Activated CD8-positive, alpha-beta T cell treated with anti-CD3 and anti-CD28 coated beads for 36 hours (primary cell): ENCODE data around the gene HTR6. TPM values are rescaled to one million over a fixed set of nuclear protein-coding genes. Genes with fewer than 3 reads are reported as not detected.

Experiments
- ATAC-seq: fragments of 200-7000 bp; cut with Tn5 transposase; one replicate; pipeline ENCODE4 v1.10.0; 2021; ENCODE audit warnings: mild to moderate bottlenecking, moderate library complexity
- CTCF ChIA-PET: fragments of 350-600 bp; sonication (Branson Sonifier 250); formaldehyde crosslinking; loops from one replicate; lab custom pipeline; 2021; ENCODE audit warnings: antibody characterized with exemption; lab: Charles Lee
- POLR2A ChIA-PET: fragments of 350-600 bp; sonication (Branson Sonifier 250); formaldehyde crosslinking; loops from one replicate; lab custom pipeline; 2021; ENCODE audit warnings: antibody characterized with exemption; lab: Charles Lee
- DNase-seq: peaks from one replicate; pipeline ENCODE4 v3.0.0-alpha.2; 2020
- H3K27ac Mint-ChIP-seq: one replicate; pipeline ENCODE4 v1.8.0; 2021; ENCODE audit warnings: mild to moderate bottlenecking, mixed read lengths
- H3K27me3 Mint-ChIP-seq: one replicate; pipeline ENCODE4 v1.8.0; 2021; ENCODE audit warnings: mixed read lengths
- H3K36me3 Mint-ChIP-seq: one replicate; pipeline ENCODE4 v1.8.0; 2021; ENCODE audit warnings: low read depth, mixed read lengths
- H3K4me1 Mint-ChIP-seq: one replicate; pipeline ENCODE4 v1.8.0; 2021; ENCODE audit warnings: low read depth, mixed read lengths
- H3K4me3 Mint-ChIP-seq: one replicate; pipeline ENCODE4 v1.8.0; 2021; ENCODE audit warnings: mild to moderate bottlenecking, moderate library complexity, mixed read lengths
- H3K9me3 Mint-ChIP-seq: one replicate; pipeline ENCODE4 v1.8.0; 2021; ENCODE audit warnings: mixed read lengths
- intact Hi-C: fragments of 100-400 bp; cut with micrococcal nuclease; formaldehyde crosslinking; loops from one replicate; pipeline ENCODE4 v1.10.0; 2022
- total RNA-seq, 2 experiments: library from RNA; stranded (reverse); gene quantifications; one replicate each; pipeline ENCODE4 v1.2.3, GENCODE V29; 2021
- TF ChIP-seq, protein P1 (sequence below): fragments of 200-600 bp; IDR thresholded peaks from one replicate; pipeline ENCODE4 v1.8.0; 2022; ENCODE audit warnings: antibody characterized with exemption, mild to moderate bottlenecking

HTR6 gene
- total RNA-seq, 2 experiments from 2014 or later = not detected

DNA sequence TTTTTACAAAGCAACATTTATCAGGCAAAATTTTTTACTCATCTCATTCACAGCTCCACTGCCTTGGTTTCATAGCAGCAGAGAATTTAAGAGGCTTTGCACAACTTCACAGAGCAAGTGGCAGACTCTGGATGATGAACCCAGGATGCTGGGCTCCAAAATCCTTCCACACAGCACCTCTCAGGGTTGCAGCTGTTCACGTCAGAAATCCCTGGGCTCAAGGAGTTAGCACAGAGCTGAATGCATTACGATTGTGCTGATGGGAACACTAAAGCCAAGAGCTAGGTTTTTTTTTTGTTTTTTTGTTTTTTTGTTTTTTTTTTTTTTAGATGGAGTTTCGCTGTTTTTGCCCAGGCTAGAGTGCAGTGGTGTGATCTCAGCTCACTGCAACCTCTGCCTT is 2.4 kb upstream of the HTR6 start:
- no peak for DNase-seq
- ChIA-PET POLR2A (interaction anchor here (1.8 kb wide), 1 partner anchor 16 kb away, joined by 6 read pairs; no protein-coding TSS in a partner anchor), CTCF (interaction anchor here (0.5 to 4.3 kb wide), 56 partner anchors 8 to 651 kb away, joined by 3 to 137 read pairs (median 4); partner anchors contain the start of genes AKR7A2, AKR7A3, EMC1 and MRTO4)
- Mint-ChIP-seq H3K4me3 (no peak overlapping the region), H3K4me1 (peaks cover 22% of the 10 kb centered on the region), H3K36me3 (no peaks in the 10 kb centered on the region), H3K27ac (no peak overlapping the region), H3K9me3 (no peaks in the 10 kb centered on the region), H3K27me3 (peaks cover 28% of the 10 kb centered on the region)
- TF ChIP-seq, protein P1, sequence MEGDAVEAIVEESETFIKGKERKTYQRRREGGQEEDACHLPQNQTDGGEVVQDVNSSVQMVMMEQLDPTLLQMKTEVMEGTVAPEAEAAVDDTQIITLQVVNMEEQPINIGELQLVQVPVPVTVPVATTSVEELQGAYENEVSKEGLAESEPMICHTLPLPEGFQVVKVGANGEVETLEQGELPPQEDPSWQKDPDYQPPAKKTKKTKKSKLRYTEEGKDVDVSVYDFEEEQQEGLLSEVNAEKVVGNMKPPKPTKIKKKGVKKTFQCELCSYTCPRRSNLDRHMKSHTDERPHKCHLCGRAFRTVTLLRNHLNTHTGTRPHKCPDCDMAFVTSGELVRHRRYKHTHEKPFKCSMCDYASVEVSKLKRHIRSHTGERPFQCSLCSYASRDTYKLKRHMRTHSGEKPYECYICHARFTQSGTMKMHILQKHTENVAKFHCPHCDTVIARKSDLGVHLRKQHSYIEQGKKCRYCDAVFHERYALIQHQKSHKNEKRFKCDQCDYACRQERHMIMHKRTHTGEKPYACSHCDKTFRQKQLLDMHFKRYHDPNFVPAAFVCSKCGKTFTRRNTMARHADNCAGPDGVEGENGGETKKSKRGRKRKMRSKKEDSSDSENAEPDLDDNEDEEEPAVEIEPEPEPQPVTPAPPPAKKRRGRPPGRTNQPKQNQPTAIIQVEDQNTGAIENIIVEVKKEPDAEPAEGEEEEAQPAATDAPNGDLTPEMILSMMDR = no peak
- ATAC-seq = no peak
- intact Hi-C loops = no loop called here

DNA sequence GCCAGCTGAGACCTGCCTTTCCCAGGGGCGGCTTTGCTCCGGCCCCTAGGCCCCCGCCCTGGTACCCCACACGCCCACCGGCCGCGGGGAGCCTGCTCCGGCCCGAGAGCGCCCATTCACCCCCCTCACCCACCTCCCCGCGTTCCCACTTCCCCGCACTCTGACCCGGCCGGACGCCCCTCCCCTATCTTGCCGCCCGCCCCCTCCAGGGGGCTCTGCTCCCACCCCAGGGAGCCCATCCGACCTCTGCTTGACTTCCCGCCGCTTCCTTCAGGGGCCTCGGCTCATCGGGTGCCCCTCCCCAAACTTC is 466 bp downstream of the HTR6 start:
- Mint-ChIP-seq H3K4me3 (peak overlapping the region; percentile 41), H3K36me3 (no peaks in the 10 kb centered on the region), H3K4me1 (peaks cover 12% of the 10 kb centered on the region), H3K27ac (no peak overlapping the region), H3K9me3 (no peaks in the 10 kb centered on the region), H3K27me3 (peaks cover 28% of the 10 kb centered on the region)
- intact Hi-C loops = no loop called here
- TF ChIP-seq, protein P1 = no peak
- POLR2A ChIA-PET = no interaction called here
- CTCF ChIA-PET = interaction anchor here (2.0 kb wide), 1 partner anchor 39 kb away, joined by 5 read pairs; no protein-coding TSS in a partner anchor
- ATAC-seq = no peak
- DNase-seq = no peak

DNA sequence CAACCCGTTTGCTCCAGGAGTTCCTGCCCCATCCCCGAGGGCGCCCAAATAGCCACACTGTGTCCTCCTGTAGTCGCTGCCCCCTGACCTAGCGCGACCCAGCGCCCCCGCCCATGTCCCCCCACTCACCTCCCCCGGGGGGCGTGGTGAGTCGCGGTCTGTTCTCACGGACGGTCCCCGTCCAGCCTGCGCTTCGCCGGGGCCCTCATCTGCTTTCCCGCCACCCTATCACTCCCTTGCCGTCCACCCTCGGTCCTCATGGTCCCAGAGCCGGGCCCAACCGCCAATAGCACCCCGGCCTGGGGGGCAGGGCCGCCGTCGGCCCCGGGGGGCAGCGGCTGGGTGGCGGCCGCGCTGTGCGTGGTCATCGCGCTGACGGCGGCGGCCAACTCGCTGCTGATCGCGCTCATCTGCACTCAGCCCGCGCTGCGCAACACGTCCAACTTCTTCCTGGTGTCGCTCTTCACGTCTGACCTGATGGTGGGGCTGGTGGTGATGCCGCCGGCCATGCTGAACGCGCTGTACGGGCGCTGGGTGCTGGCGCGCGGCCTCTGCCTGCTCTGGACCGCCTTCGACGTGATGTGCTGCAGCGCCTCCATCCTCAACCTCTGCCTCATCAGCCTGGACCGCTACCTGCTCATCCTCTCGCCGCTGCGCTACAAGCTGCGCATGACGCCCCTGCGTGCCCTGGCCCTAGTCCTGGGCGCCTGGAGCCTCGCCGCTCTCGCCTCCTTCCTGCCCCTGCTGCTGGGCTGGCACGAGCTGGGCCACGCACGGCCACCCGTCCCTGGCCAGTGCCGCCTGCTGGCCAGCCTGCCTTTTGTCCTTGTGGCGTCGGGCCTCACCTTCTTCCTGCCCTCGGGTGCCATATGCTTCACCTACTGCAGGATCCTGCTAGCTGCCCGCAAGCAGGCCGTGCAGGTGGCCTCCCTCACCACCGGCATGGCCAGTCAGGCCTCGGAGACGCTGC is 1.1 kb downstream of the HTR6 start:
- peaks cover 26% of the 10 kb centered on the region for H3K27me3 Mint-ChIP-seq
- POLR2A ChIA-PET = interaction anchor here (2.7 kb wide), 1 partner anchor 12 kb away, joined by 8 read pairs; no protein-coding TSS in a partner anchor

DNA sequence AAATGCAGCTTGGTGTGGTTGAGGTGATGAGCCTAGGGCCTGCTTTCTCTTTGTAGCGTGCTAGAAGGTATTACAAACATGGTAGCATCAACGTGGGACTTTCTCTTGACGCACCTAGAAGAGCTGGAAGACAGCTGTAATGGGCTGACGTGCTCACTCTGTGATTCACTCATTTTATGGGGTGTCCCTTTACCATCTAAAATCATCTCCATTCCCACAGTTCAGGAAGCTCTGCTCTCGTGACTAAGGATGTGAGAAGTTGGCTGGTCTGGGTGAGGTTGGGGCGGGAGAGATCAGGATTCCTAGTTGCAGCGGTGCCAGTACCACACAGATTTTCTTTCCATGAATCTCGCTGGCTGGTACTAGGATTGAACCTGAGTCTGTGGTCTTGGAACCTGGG is 4.2 kb downstream of the HTR6 start:
- intact Hi-C loops = no loop called here
- peaks cover 11% of the 10 kb centered on the region for H3K4me1 Mint-ChIP-seq
- ChIA-PET POLR2A (interaction anchor here (1.4 to 2.7 kb wide), 2 partner anchors 9 to 13 kb away, joined by 5 to 8 read pairs; no protein-coding TSS in a partner anchor), CTCF (interaction anchor here (1.5 to 5.5 kb wide), 3 partner anchors 8 to 36 kb away, joined by 5 to 42 read pairs (median 8); no protein-coding TSS in a partner anchor)
- H3K4me3 Mint-ChIP-seq = no peak overlapping the region
- H3K27me3 Mint-ChIP-seq = peaks cover 18% of the 10 kb centered on the region
- H3K9me3 Mint-ChIP-seq = no peaks in the 10 kb centered on the region
- no peaks in the 10 kb centered on the region for H3K36me3 Mint-ChIP-seq
- no peak overlapping the region for H3K27ac Mint-ChIP-seq
- ATAC-seq (no peak), DNase-seq (no peak)
- TF ChIP-seq, protein P1 = no peak

More for the DNA sequence above, 1.1 kb downstream of the HTR6 start:
- intact Hi-C loops = no loop called here
- Mint-ChIP-seq H3K4me1 (peaks cover 12% of the 10 kb centered on the region), H3K27ac (no peak overlapping the region), H3K9me3 (no peaks in the 10 kb centered on the region), H3K4me3 (peak overlapping the region; percentile 43), H3K36me3 (no peaks in the 10 kb centered on the region)
- DNase-seq (no peak), ATAC-seq (peak; percentile 28)
- CTCF ChIA-PET = interaction anchor here (2.0 kb wide), 1 partner anchor 39 kb away, joined by 5 read pairs; no protein-coding TSS in a partner anchor
- TF ChIP-seq, protein P1 = no peak

DNA sequence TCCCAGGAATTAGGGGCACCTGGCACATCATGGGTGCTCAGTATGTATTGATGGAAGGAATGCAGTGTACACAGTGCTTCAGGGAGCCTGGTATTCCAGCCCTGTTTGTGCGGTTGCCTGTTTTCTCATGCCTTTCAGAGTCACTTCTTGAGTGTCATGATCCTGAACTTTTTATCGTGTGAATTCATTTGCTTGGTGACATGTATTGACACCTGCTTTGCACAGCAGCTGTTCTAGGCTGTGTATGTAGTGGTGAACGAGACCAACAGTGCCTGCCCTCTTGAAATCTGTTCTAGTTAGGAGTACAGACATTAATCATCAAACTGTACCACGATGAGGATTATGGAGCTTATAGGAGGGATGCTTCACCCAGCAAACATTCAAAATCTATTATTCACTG is 6.1 kb downstream of the HTR6 start:
- Mint-ChIP-seq H3K27ac (no peak overlapping the region), H3K9me3 (no peaks in the 10 kb centered on the region), H3K27me3 (peaks cover 16% of the 10 kb centered on the region), H3K4me3 (no peak overlapping the region), H3K36me3 (no peaks in the 10 kb centered on the region), H3K4me1 (peaks cover 4% of the 10 kb centered on the region)
- TF ChIP-seq, protein P1 = no peak
- no peak for DNase-seq
- no peak for ATAC-seq
- ChIA-PET CTCF (interaction anchor here (1.5 to 5.5 kb wide), 2 partner anchors 10 to 34 kb away, joined by 8 to 42 read pairs; no protein-coding TSS in a partner anchor), POLR2A (no interaction called here)
- intact Hi-C loops = no loop called here
